Cardiac fibroblast (primary cell): ENCODE measurements around the gene MIS18A.
"Not testable (repeated sequence)": the region's sequence is repeated elsewhere in the genome, so short reads cannot be mapped to it uniquely, and the experiment has no call there.

Experiments
- DNase-seq, 2 donors: peaks; one replicate each; pipeline versions ENCODE4 v3.0.0 to v3.0.0-alpha.2; 2010; ENCODE audit warnings: low read depth in 2 of 2
- H3K4me3 ChIP-seq, 2 donors: replicated peaks in 1 of 2; 1 replicate in 1 of 2; 2 replicates in 1 of 2; pipeline ENCODE4 v1.5.1; 2011; ENCODE audit warnings: low read depth in 2 of 2, low read length in 2 of 2, mild to moderate bottlenecking in 2 of 2, moderate library complexity in 1 of 2
- CTCF ChIP-seq: IDR thresholded peaks from one replicate; pipeline ENCODE4 v1.5.1; 2011; ENCODE audit warnings: low read depth, mild to moderate bottlenecking, low read length, inconsistent platforms

The MIS18A gene

GRCh38 chr21:32314806-32315205 lies 36.0 kb upstream of the MIS18A start:
- DNase-seq: no peak
- no peak overlapping the region for H3K4me3 ChIP-seq
- no peak for TF ChIP-seq CTCF

- H3K4me3 ChIP-seq: no peak overlapping the region
- no peak for DNase-seq
- no peak for TF ChIP-seq CTCF
Observed at GRCh38 chr21:32312976-32313375, 34.1 kb upstream of the MIS18A start.

- no peak for TF ChIP-seq CTCF
- no peak for DNase-seq
- H3K4me3 ChIP-seq: no peak overlapping the region
Observed at GRCh38 chr21:32312326-32312725, 33.5 kb upstream of the MIS18A start.

GRCh38 chr21:32311621-32312020 lies 32.8 kb upstream of the MIS18A start:
- no peak for DNase-seq
- TF ChIP-seq CTCF: no peak
- H3K4me3 ChIP-seq: no peak overlapping the region

- not testable (repeated sequence) for DNase-seq, H3K4me3 ChIP-seq
Observed at GRCh38 chr21:32310976-32311375, 32.1 kb upstream of the MIS18A start.

- H3K4me3 ChIP-seq: no peak overlapping the region
- no peak for TF ChIP-seq CTCF
- no peak for DNase-seq
Observed at GRCh38 chr21:32309906-32310460, 31.1 kb upstream of the MIS18A start.

GRCh38 chr21:32308696-32309095 lies 29.8 kb upstream of the MIS18A start:
- TF ChIP-seq CTCF: no peak
- no peak overlapping the region for H3K4me3 ChIP-seq
- no peak for DNase-seq
